Endothelial cell of umbilical vein (primary cell): ENCODE measurements around the gene ZNF23. TPM values are rescaled to one million over a fixed set of nuclear protein-coding genes. Genes with fewer than 3 reads are reported as not detected.

Experiments used
- BruUV-seq: library from RNA; stranded (reverse); fragments of 400-500 nt; replicated peaks from 2 replicates; lab custom pipeline; 2021; lab: Mats Ljungman, UMichigan
- CTCF ChIA-PET: fragments of 300-600, 350-600 bp; sonication (Branson Sonifier 250); formaldehyde crosslinking; loops from one replicate; lab custom pipeline; 2021; ENCODE audit warnings: antibody characterized with exemption, inconsistent platforms; lab: Charles Lee
- POLR2A ChIA-PET: fragments of 300-600, 350-600 bp; sonication (Branson Sonifier 250); formaldehyde crosslinking; loops from one replicate; lab custom pipeline; 2021; ENCODE audit warnings: antibody characterized with exemption, inconsistent platforms; lab: Charles Lee
- DNase-seq: peaks from one replicate; pipeline ENCODE4 v3.0.0-alpha.2; 2011; ENCODE audit warnings: low read depth, low spot score
- FAIRE-seq: peaks from 2 replicates; lab custom pipeline; 2011; peaks lifted over from hg19 to GRCh38; lab: Jason Lieb, UNC
- H2AFZ ChIP-seq: 2 replicates; pipeline ENCODE4 v1.6.0; 2012; ENCODE audit warnings: low read depth, low read length, control low read depth, inconsistent platforms
- H3K27ac ChIP-seq: 2 replicates; pipeline ENCODE4 v1.5.1; 2011; ENCODE audit warnings: low read depth, mild to moderate bottlenecking, control low read depth, low read length, moderate library complexity; ENCODE audit not compliant: insufficient read depth
- H3K27me3 ChIP-seq, 2 experiments: 2 replicates each; pipeline versions ENCODE4 v1.6.0 to v1.6.1; 2011; ENCODE audit warnings: low read length in 2 of 2, mixed read lengths in 1 of 2; ENCODE audit not compliant: control insufficient read depth in 2 of 2, insufficient read depth in 2 of 2
- H3K36me3 ChIP-seq, 2 experiments: 2 replicates in 1 of 2; 3 replicates in 1 of 2; pipeline ENCODE4 v1.5.1; 2011; ENCODE audit warnings: low read length in 2 of 2, mild to moderate bottlenecking in 1 of 2, moderate library complexity in 1 of 2; ENCODE audit not compliant: control insufficient read depth in 2 of 2, insufficient read depth in 2 of 2; ENCODE audit errors: extremely low read depth in 1 of 2
- H3K4me1 ChIP-seq: 3 replicates; pipeline ENCODE4 v1.5.1; 2011; ENCODE audit warnings: mild to moderate bottlenecking, low read length; ENCODE audit not compliant: control insufficient read depth, insufficient read depth; ENCODE audit errors: extremely low read depth
- H3K4me2 ChIP-seq: 2 replicates; pipeline ENCODE4 v1.6.1; 2011; ENCODE audit warnings: low read length, control low read depth, mixed read lengths; ENCODE audit not compliant: insufficient read depth
- H3K4me3 ChIP-seq, 3 experiments: fragments of 200-600 bp in 1 of 3; sonication (generic), shearing (Covaris generic) in 1 of 3; replicated peaks in 1 of 3; 2 replicates each; pipeline ENCODE4 v1.5.1; 2011 to 2016; ENCODE audit warnings: control low read depth in 3 of 3, low read length in 3 of 3, mild to moderate bottlenecking in 2 of 3, inconsistent platforms in 1 of 3, low read depth in 1 of 3, moderate library complexity in 1 of 3; ENCODE audit not compliant: insufficient read depth in 1 of 3
- H3K79me2 ChIP-seq: 2 replicates; pipeline ENCODE4 v1.6.0; 2012; ENCODE audit warnings: low read length, inconsistent platforms; ENCODE audit not compliant: control insufficient read depth, insufficient read depth
- H3K9ac ChIP-seq: replicated peaks from 2 replicates; pipeline ENCODE3; 2011; ENCODE audit warnings: low read length, control low read depth; ENCODE audit not compliant: insufficient read depth; ENCODE audit errors: extremely low read depth
- H3K9me1 ChIP-seq: replicated peaks from 3 replicates; pipeline ENCODE4 v1.6.0; 2011; ENCODE audit warnings: mild to moderate bottlenecking, low read length; ENCODE audit not compliant: control insufficient read depth, insufficient read depth; ENCODE audit errors: extremely low read depth
- H3K9me3 ChIP-seq: replicated peaks from 2 replicates; pipeline ENCODE4 v1.5.1; 2012; ENCODE audit warnings: low read length, inconsistent platforms; ENCODE audit not compliant: control insufficient read depth, insufficient read depth
- H4K20me1 ChIP-seq: replicated peaks from 2 replicates; pipeline ENCODE3; 2011; ENCODE audit warnings: mild to moderate bottlenecking, low read length; ENCODE audit not compliant: control insufficient read depth, insufficient read depth; ENCODE audit errors: extremely low read depth
- CTCF ChIP-seq, 2 donors: IDR thresholded peaks; 1 replicate in 1 of 2; 2 replicates in 1 of 2; pipeline ENCODE4 v1.5.1; 2011; ENCODE audit warnings: low read length in 2 of 2, mild to moderate bottlenecking in 2 of 2, moderate library complexity in 2 of 2, control low read depth in 1 of 2, inconsistent platforms in 1 of 2, low read depth in 1 of 2; ENCODE audit not compliant: insufficient read depth in 1 of 2; ENCODE audit errors: extremely low read depth in 1 of 2
- EZH2 ChIP-seq: IDR thresholded peaks from 2 replicates; pipeline ENCODE4 v1.6.1; 2012; ENCODE audit warnings: borderline replicate concordance, low read depth, mild to moderate bottlenecking, moderate library complexity, low read length, inconsistent platforms; ENCODE audit not compliant: severe bottlenecking
- FOS ChIP-seq: IDR thresholded peaks from 2 replicates; pipeline ENCODE4 v1.6.1; 2011; ENCODE audit warnings: mild to moderate bottlenecking, low read length, moderate library complexity, borderline replicate concordance; ENCODE audit not compliant: insufficient read depth
- GATA2 ChIP-seq: IDR thresholded peaks from 2 replicates; pipeline ENCODE4 v1.7.0; 2011; ENCODE audit warnings: low read depth, mild to moderate bottlenecking, moderate library complexity, mixed read lengths, low read length; ENCODE audit not compliant: insufficient read length, insufficient read depth
- JUN ChIP-seq: IDR thresholded peaks from 2 replicates; pipeline ENCODE4 v1.6.1; 2011; ENCODE audit warnings: borderline replicate concordance, low read depth; ENCODE audit not compliant: insufficient read length, insufficient read depth
- MAX ChIP-seq: IDR thresholded peaks from 2 replicates; pipeline ENCODE4 v1.6.1; 2011; ENCODE audit not compliant: insufficient read depth, insufficient read length
- MYC ChIP-seq: IDR thresholded peaks from one replicate; pipeline ENCODE4 v1.6.1; 2011; ENCODE audit warnings: mild to moderate bottlenecking, low read depth, low read length
- POLR2A ChIP-seq: IDR thresholded peaks from 2 replicates; pipeline ENCODE4 v1.6.1; 2012; ENCODE audit warnings: low read depth, mild to moderate bottlenecking, control low read depth, low read length
- POLR2AphosphoS5 ChIP-seq: IDR thresholded peaks from 2 replicates; pipeline ENCODE4 v1.6.1; 2012; ENCODE audit warnings: low read depth, mild to moderate bottlenecking, control low read depth, low read length, moderate library complexity; ENCODE audit not compliant: insufficient read depth
- dilution Hi-C: fragments of 300-500 bp; cut with MboI; formaldehyde crosslinking; loops from one replicate; pipeline ENCODE4 v1.15.0; 2019; ENCODE audit warnings: low sequenced_read_pairs; ENCODE audit not compliant: extremely low pct_ligation_motif_present
- intact Hi-C: fragments of 100-400 bp; cut with micrococcal nuclease; formaldehyde crosslinking; loops from one replicate; pipeline ENCODE4 v1.10.0; 2022
- polyA plus RNA-seq, 4 experiments: library from polyadenylated mRNA; depleted of rRNA in 3 of 4; stranded (reverse) in 3 of 4; unstranded in 1 of 4; fragments of >200 nt; gene quantifications; 2 replicates each; pipeline versions ENCODE4 v1.2.1 to v1.2.3, GENCODE V29; 2011 to 2012; ENCODE audit warnings: missing spikeins in 1 of 4
- total RNA-seq: library from RNA; stranded (reverse); gene quantifications from 2 replicates; pipeline ENCODE4 v1.2.3, GENCODE V29; 2021

ZNF23 gene
- total and polyA plus RNA-seq, 2 donors (not counting 3 experiments of a cell fraction or from before 2014, with no cell fraction given): 2.1 to 6.4 TPM

- no peak overlapping the region for H3K4me3 ChIP-seq
- H3K4me2 ChIP-seq: no peak overlapping the region
- DNase-seq (no peak), FAIRE-seq (no peak)
- no peak overlapping the region for H3K27ac ChIP-seq
- no peak overlapping the region for H3K9ac ChIP-seq
- POLR2A ChIA-PET: no interaction called here
- no peak for TF ChIP-seq POLR2A
- TF ChIP-seq CTCF (IDR thresholded peaks at IDR 0.05; ENCODE audit: extremely low read depth in 1 of 2, insufficient read depth in 1 of 2, low read depth in 1 of 2, low read length in 2 of 2): no peak
- TF ChIP-seq POLR2AphosphoS5: no peak
- no peak for TF ChIP-seq FOS
- no peak for TF ChIP-seq MAX
- TF ChIP-seq MYC: no peak
- TF ChIP-seq JUN: no peak
- no peak for TF ChIP-seq GATA2
- no peak for TF ChIP-seq EZH2
- no peaks in the 10 kb centered on the region for H4K20me1 ChIP-seq
- no peaks in the 10 kb centered on the region for H3K9me3 ChIP-seq
- H2AFZ ChIP-seq: no peak overlapping the region
- H3K9me1 ChIP-seq: no peaks in the 10 kb centered on the region
- H3K79me2 ChIP-seq: no peaks in the 10 kb centered on the region
- H3K36me3 ChIP-seq: no peaks in the 10 kb centered on the region
- dilution Hi-C loops: no loop called here
- CTCF ChIA-PET: interaction anchor here (1.2 to 1.4 kb wide), 2 partner anchors 13 kb away, joined by 4 to 5 read pairs; no protein-coding TSS in a partner anchor
- BruUV-seq: no TSS peak
- H3K27me3 ChIP-seq: no peaks in the 10 kb centered on the region
- intact Hi-C loops: no loop called here
- H3K4me1 ChIP-seq: no peaks in the 10 kb centered on the region
Observed at GRCh38 chr16:71399801-71400563, 62.1 kb downstream of the ZNF23 start.

Other genes with a start within 250 kb of the ZNF23 start
- gene HYDIN, start 231.5 kb downstream of the ZNF23 start, total RNA-seq: not detected in 2 replicates
- gene HYDIN, start 231.5 kb downstream of the ZNF23 start, polyA plus RNA-seq: not detected in 2 replicates
- 15.5 and 18.8 TPM in 2 replicates for gene CMTR2, start 172.8 kb downstream of the ZNF23 start, total RNA-seq
- gene CMTR2, start 172.8 kb downstream of the ZNF23 start, polyA plus RNA-seq: 10.2 and 11.6 TPM in 2 replicates
- not detected in 2 replicates for gene CALB2, start 103.5 kb downstream of the ZNF23 start, total RNA-seq
- not detected in 2 replicates for gene CALB2, start 103.5 kb downstream of the ZNF23 start, polyA plus RNA-seq
- not detected in 2 replicates for gene TLE7, start 20.2 kb downstream of the ZNF23 start, total RNA-seq
- gene TLE7, start 20.2 kb downstream of the ZNF23 start, polyA plus RNA-seq: not detected in 2 replicates
- 2.3 and 2.6 TPM in 2 replicates for gene ZNF19, start 27.1 kb upstream of the ZNF23 start, total RNA-seq
- 0.64 and 0.98 TPM in 2 replicates for gene ZNF19, start 27.1 kb upstream of the ZNF23 start, polyA plus RNA-seq
- gene CHST4, start 64.2 kb upstream of the ZNF23 start, total RNA-seq: not detected in 2 replicates
- not detected in 2 replicates for gene CHST4, start 64.2 kb upstream of the ZNF23 start, polyA plus RNA-seq
- not detected in 2 replicates for gene TAT, start 114.8 kb upstream of the ZNF23 start, total RNA-seq
- not detected in 2 replicates for gene TAT, start 114.8 kb upstream of the ZNF23 start, polyA plus RNA-seq
- not detected in 2 replicates for gene MARVELD3, start 163.9 kb upstream of the ZNF23 start, total RNA-seq
- gene MARVELD3, start 163.9 kb upstream of the ZNF23 start, polyA plus RNA-seq: not detected in 2 replicates